ENCODE results near the gene ELF1.
"Not testable (repeated sequence)": the region's sequence is repeated elsewhere in the genome, so short reads cannot be mapped to it uniquely, and the experiment has no call there.

Gene ELF1

DNA sequence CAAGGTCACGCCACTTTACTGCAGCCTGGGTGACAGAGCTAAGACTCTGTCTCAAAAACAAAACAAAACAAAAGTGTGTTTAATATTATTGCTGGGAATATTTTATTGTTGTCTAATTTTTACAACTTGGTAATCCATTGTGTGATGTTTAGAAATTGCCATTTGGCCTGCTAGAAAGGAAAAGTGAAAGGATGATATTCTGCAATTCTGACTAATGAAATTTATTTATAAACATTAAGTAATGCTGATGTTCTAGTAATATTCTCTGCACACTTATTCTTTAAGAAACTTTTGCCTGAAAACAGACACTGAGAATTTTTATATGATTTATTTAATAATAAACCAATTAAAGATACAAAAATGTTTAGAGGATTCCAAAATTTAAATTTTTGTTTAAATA lies 87.4 kb downstream of the ELF1 start:
- Histone ChIP-seq H4K20me1 (peaks cover 99% of the 10 kb centered on the region), H3K27ac (no peak overlapping the region), H3K27me3 (no peaks in the 10 kb centered on the region), H3K9ac (no peak overlapping the region), H3K4me2 (no peak overlapping the region), H3K9me3 (no peaks in the 10 kb centered on the region), H3K4me1 (peaks cover 29% of the 10 kb centered on the region), H3K4me3 (no peak overlapping the region), H3K36me3 (peaks cover 87% of the 10 kb centered on the region)
- no peak for TF ChIP-seq Cebpa-rat (IDR thresholded peaks at IDR 0.05)

GRCh38 chr13:40929883-40930282 lies 89.2 kb downstream of the ELF1 start:
- Histone ChIP-seq H4K20me1 (peaks cover 99% of the 10 kb centered on the region), H3K4me1 (peaks cover 16% of the 10 kb centered on the region), H3K36me3 (peaks cover 69% of the 10 kb centered on the region)
- not testable (repeated sequence) for H3K4me2 ChIP-seq, H3K27me3 ChIP-seq, H3K9ac ChIP-seq, H3K9me3 ChIP-seq, H3K4me3 ChIP-seq, H3K27ac ChIP-seq

- TF ChIP-seq Cebpa-rat (IDR thresholded peaks at IDR 0.05) = no peak
- Histone ChIP-seq H3K36me3 (peaks cover 60% of the 10 kb centered on the region), H3K4me1 (peaks cover 8% of the 10 kb centered on the region), H3K27ac (no peak overlapping the region), H3K4me3 (no peak overlapping the region), H3K9me3 (no peaks in the 10 kb centered on the region), H3K9ac (no peak overlapping the region), H3K4me2 (no peak overlapping the region), H4K20me1 (peaks cover 99% of the 10 kb centered on the region), H3K27me3 (no peaks in the 10 kb centered on the region)
Observed at GRCh38 chr13:40928980-40929379, 90.1 kb downstream of the ELF1 start.

DNA sequence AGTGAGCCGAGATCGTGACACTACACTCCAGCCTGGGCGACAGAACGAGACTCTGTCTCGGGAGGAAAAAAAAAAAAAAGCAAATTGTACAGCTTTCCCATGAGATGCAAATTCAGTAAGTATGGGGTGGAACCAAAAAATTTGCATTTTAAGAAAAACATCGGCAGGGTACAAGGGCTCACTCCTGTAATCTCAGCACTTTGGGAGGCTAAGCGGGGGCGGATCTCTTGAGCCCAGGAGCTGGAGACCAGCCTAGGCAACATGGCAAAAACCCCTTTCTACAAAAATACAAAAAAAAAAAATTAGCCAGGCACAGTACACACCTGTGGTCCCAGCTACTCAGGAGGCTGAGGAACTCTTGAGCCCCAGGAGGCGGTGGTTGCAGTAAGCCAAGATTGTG lies 91.2 kb downstream of the ELF1 start:
- Histone ChIP-seq H3K9ac (no peak overlapping the region), H3K27ac (no peak overlapping the region), H3K4me2 (no peak overlapping the region), H4K20me1 (peaks cover 89% of the 10 kb centered on the region), H3K9me3 (no peaks in the 10 kb centered on the region), H3K27me3 (no peaks in the 10 kb centered on the region), H3K4me3 (no peak overlapping the region), H3K36me3 (peaks cover 51% of the 10 kb centered on the region), H3K4me1 (no peaks in the 10 kb centered on the region)
- no peak for TF ChIP-seq Cebpa-rat (IDR thresholded peaks at IDR 0.05)

DNA sequence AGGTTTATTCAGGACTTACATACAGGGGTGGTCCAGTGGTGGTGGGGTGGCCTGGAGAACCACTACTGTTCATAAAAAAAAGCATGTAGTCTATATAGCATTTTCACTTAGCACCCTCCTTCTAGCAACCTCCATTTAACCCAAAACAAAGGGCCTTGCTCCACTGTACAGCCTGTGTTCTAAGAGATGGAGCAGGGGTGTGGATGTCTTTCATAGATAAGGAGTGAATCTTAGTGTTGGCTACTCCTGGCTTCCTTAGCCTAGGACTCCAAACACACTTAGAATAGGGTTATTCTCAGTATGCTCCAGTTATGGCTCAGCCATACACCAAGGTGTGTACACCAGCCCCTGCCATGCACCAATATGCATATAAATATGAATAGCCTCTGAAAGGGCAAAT lies 95.2 kb downstream of the ELF1 start:
- Histone ChIP-seq H3K9me3 (no peaks in the 10 kb centered on the region), H3K36me3 (peaks cover 15% of the 10 kb centered on the region), H3K4me1 (peaks cover 16% of the 10 kb centered on the region), H3K27me3 (no peaks in the 10 kb centered on the region), H3K4me3 (no peak overlapping the region), H4K20me1 (peaks cover 49% of the 10 kb centered on the region), H3K27ac (no peak overlapping the region), H3K4me2 (no peak overlapping the region), H3K9ac (no peak overlapping the region)
- TF ChIP-seq Cebpa-rat (IDR thresholded peaks at IDR 0.05) = no peak

DNA sequence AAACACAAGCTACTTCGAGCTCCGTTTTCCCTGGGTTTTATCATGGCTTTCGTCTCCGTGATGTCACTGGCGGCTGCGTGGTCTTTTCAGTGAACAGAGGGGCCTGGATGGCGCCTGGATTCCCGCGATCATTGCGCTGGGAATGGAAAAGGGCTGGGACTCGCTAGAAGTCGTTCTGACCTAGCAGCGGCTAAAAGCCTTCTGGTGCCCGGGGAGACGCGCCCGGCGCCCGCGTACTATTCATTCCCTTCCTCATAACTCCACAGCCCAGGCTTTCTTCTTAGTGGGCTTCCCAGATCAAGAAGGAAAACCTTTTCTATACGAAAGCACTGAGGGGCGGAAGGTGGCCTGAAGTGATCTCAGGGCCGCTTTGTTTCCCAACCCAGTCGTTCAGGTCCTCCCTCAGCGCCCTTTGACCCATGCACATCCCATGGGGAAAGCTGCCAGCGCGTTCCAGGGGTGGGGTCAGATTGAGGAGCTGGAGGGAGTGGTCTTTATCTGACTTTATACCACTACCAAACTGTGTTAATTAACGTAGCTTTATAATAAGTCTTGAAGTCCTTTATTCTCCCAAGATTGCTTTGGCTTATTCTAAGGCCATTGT lies 96.6 kb downstream of the ELF1 start:
- Histone ChIP-seq H4K20me1 (peaks cover 36% of the 10 kb centered on the region; the same call in 1 of the 2 replicates), H3K4me1 (peaks cover 16% of the 10 kb centered on the region), H3K27ac (no peak overlapping the region), H3K4me3 (no peak overlapping the region), H3K27me3 (no peaks in the 10 kb centered on the region), H3K36me3 (0 out of 2 replicates have a peak, but pooled peaks cover 1% of the 10 kb centered on the region), H3K9ac (no peak overlapping the region), H3K9me3 (no peaks in the 10 kb centered on the region), H3K4me2 (no peak overlapping the region)
- TF ChIP-seq Cebpa-rat (IDR thresholded peaks at IDR 0.05) = no peak

GRCh38 chr13:40920826-40921225 lies 98.3 kb downstream of the ELF1 start:
- H3K27ac ChIP-seq = peak overlapping the region; percentile 67; the same call in 1 of the 2 replicates
- no peak for TF ChIP-seq Cebpa-rat (IDR thresholded peaks at IDR 0.05)

GRCh38 chr13:40919901-40920300 lies 99.2 kb downstream of the ELF1 start:
- H3K9me3 ChIP-seq, H3K27ac ChIP-seq, H4K20me1 ChIP-seq, H3K4me3 ChIP-seq, H3K27me3 ChIP-seq, H3K36me3 ChIP-seq, H3K9ac ChIP-seq: not testable (repeated sequence)
- Histone ChIP-seq H3K4me2 (peak overlapping the region; percentile 77), H3K4me1 (peaks cover 16% of the 10 kb centered on the region)

More at GRCh38 chr13:40920826-40921225, 98.3 kb downstream of the ELF1 start:
- H3K9ac ChIP-seq = peak overlapping the region; percentile 75
- H3K36me3 ChIP-seq = no peaks in the 10 kb centered on the region
- peaks cover 16% of the 10 kb centered on the region for H3K4me1 ChIP-seq
- H3K4me3 ChIP-seq = peak overlapping the region; percentile 70
- no peaks in the 10 kb centered on the region for H3K27me3 ChIP-seq
- peak overlapping the region; percentile 77 for H3K4me2 ChIP-seq
- no peaks in the 10 kb centered on the region for H3K9me3 ChIP-seq
- peaks cover 19% of the 10 kb centered on the region; the same call in 1 of the 2 replicates for H4K20me1 ChIP-seq

GRCh38 chr13:40916207-40916998 lies 102.7 kb downstream of the ELF1 start:
- Histone ChIP-seq H3K36me3 (no peaks in the 10 kb centered on the region), H3K9me3 (no peaks in the 10 kb centered on the region), H3K27ac (no peak overlapping the region), H3K27me3 (no peaks in the 10 kb centered on the region), H3K9ac (no peak overlapping the region), H3K4me2 (no peak overlapping the region), H4K20me1 (no peaks in the 10 kb centered on the region), H3K4me3 (no peak overlapping the region), H3K4me1 (peaks cover 11% of the 10 kb centered on the region)
- TF ChIP-seq Cebpa-rat (IDR thresholded peaks at IDR 0.05) = no peak

- H4K20me1 ChIP-seq, H3K4me1 ChIP-seq, H3K27me3 ChIP-seq, H3K36me3 ChIP-seq, H3K4me2 ChIP-seq, H3K4me3 ChIP-seq, H3K27ac ChIP-seq, H3K9ac ChIP-seq, H3K9me3 ChIP-seq: not testable (repeated sequence)
Observed at GRCh38 chr13:40914863-40915262, 104.3 kb downstream of the ELF1 start.

Data from BLaER1 (cell line).